Endothelial cell of umbilical vein (primary cell): Measurements from ENCODE around the gene PGA3. TPM values are rescaled to one million over a fixed set of nuclear protein-coding genes. Genes with fewer than 3 reads are reported as not detected.

ENCODE experiments used
- BruUV-seq: library from RNA; stranded (reverse); fragments of 400-500 nt; replicated peaks from 2 replicates; lab custom pipeline; 2021; lab: Mats Ljungman, UMichigan
- CTCF ChIA-PET: fragments of 300-600, 350-600 bp; sonication (Branson Sonifier 250); formaldehyde crosslinking; loops from one replicate; lab custom pipeline; 2021; ENCODE audit warnings: antibody characterized with exemption, inconsistent platforms; lab: Charles Lee
- POLR2A ChIA-PET: fragments of 300-600, 350-600 bp; sonication (Branson Sonifier 250); formaldehyde crosslinking; loops from one replicate; lab custom pipeline; 2021; ENCODE audit warnings: antibody characterized with exemption, inconsistent platforms; lab: Charles Lee
- DNase-seq: peaks from one replicate; pipeline ENCODE4 v3.0.0-alpha.2; 2011; ENCODE audit warnings: low read depth, low spot score
- FAIRE-seq: peaks from 2 replicates; lab custom pipeline; 2011; peaks lifted over from hg19 to GRCh38; lab: Jason Lieb, UNC
- H2AFZ ChIP-seq: 2 replicates; pipeline ENCODE4 v1.6.0; 2012; ENCODE audit warnings: low read depth, low read length, control low read depth, inconsistent platforms
- H3K27ac ChIP-seq: 2 replicates; pipeline ENCODE4 v1.5.1; 2011; ENCODE audit warnings: low read depth, mild to moderate bottlenecking, control low read depth, low read length, moderate library complexity; ENCODE audit not compliant: insufficient read depth
- H3K27me3 ChIP-seq, 2 experiments: 2 replicates each; pipeline versions ENCODE4 v1.6.0 to v1.6.1; 2011; ENCODE audit warnings: low read length in 2 of 2, mixed read lengths in 1 of 2; ENCODE audit not compliant: control insufficient read depth in 2 of 2, insufficient read depth in 2 of 2
- H3K36me3 ChIP-seq, 2 experiments: 2 replicates in 1 of 2; 3 replicates in 1 of 2; pipeline ENCODE4 v1.5.1; 2011; ENCODE audit warnings: low read length in 2 of 2, mild to moderate bottlenecking in 1 of 2, moderate library complexity in 1 of 2; ENCODE audit not compliant: control insufficient read depth in 2 of 2, insufficient read depth in 2 of 2; ENCODE audit errors: extremely low read depth in 1 of 2
- H3K4me1 ChIP-seq: 3 replicates; pipeline ENCODE4 v1.5.1; 2011; ENCODE audit warnings: mild to moderate bottlenecking, low read length; ENCODE audit not compliant: control insufficient read depth, insufficient read depth; ENCODE audit errors: extremely low read depth
- H3K4me2 ChIP-seq: 2 replicates; pipeline ENCODE4 v1.6.1; 2011; ENCODE audit warnings: low read length, control low read depth, mixed read lengths; ENCODE audit not compliant: insufficient read depth
- H3K4me3 ChIP-seq, 3 experiments: fragments of 200-600 bp in 1 of 3; sonication (generic), shearing (Covaris generic) in 1 of 3; replicated peaks in 1 of 3; 2 replicates each; pipeline ENCODE4 v1.5.1; 2011 to 2016; ENCODE audit warnings: control low read depth in 3 of 3, low read length in 3 of 3, mild to moderate bottlenecking in 2 of 3, inconsistent platforms in 1 of 3, low read depth in 1 of 3, moderate library complexity in 1 of 3; ENCODE audit not compliant: insufficient read depth in 1 of 3
- H3K79me2 ChIP-seq: 2 replicates; pipeline ENCODE4 v1.6.0; 2012; ENCODE audit warnings: low read length, inconsistent platforms; ENCODE audit not compliant: control insufficient read depth, insufficient read depth
- H3K9ac ChIP-seq: replicated peaks from 2 replicates; pipeline ENCODE3; 2011; ENCODE audit warnings: low read length, control low read depth; ENCODE audit not compliant: insufficient read depth; ENCODE audit errors: extremely low read depth
- H3K9me1 ChIP-seq: replicated peaks from 3 replicates; pipeline ENCODE4 v1.6.0; 2011; ENCODE audit warnings: mild to moderate bottlenecking, low read length; ENCODE audit not compliant: control insufficient read depth, insufficient read depth; ENCODE audit errors: extremely low read depth
- H3K9me3 ChIP-seq: replicated peaks from 2 replicates; pipeline ENCODE4 v1.5.1; 2012; ENCODE audit warnings: low read length, inconsistent platforms; ENCODE audit not compliant: control insufficient read depth, insufficient read depth
- H4K20me1 ChIP-seq: replicated peaks from 2 replicates; pipeline ENCODE3; 2011; ENCODE audit warnings: mild to moderate bottlenecking, low read length; ENCODE audit not compliant: control insufficient read depth, insufficient read depth; ENCODE audit errors: extremely low read depth
- EZH2 ChIP-seq: IDR thresholded peaks from 2 replicates; pipeline ENCODE4 v1.6.1; 2012; ENCODE audit warnings: borderline replicate concordance, low read depth, mild to moderate bottlenecking, moderate library complexity, low read length, inconsistent platforms; ENCODE audit not compliant: severe bottlenecking
- MYC ChIP-seq: IDR thresholded peaks from one replicate; pipeline ENCODE4 v1.6.1; 2011; ENCODE audit warnings: mild to moderate bottlenecking, low read depth, low read length
- POLR2AphosphoS5 ChIP-seq: IDR thresholded peaks from 2 replicates; pipeline ENCODE4 v1.6.1; 2012; ENCODE audit warnings: low read depth, mild to moderate bottlenecking, control low read depth, low read length, moderate library complexity; ENCODE audit not compliant: insufficient read depth
- dilution Hi-C: fragments of 300-500 bp; cut with MboI; formaldehyde crosslinking; loops from one replicate; pipeline ENCODE4 v1.15.0; 2019; ENCODE audit warnings: low sequenced_read_pairs; ENCODE audit not compliant: extremely low pct_ligation_motif_present
- intact Hi-C: fragments of 100-400 bp; cut with micrococcal nuclease; formaldehyde crosslinking; loops from one replicate; pipeline ENCODE4 v1.10.0; 2022
- polyA plus RNA-seq, 4 experiments: library from polyadenylated mRNA; depleted of rRNA in 3 of 4; stranded (reverse) in 3 of 4; unstranded in 1 of 4; fragments of >200 nt; gene quantifications; 2 replicates each; pipeline versions ENCODE4 v1.2.1 to v1.2.3, GENCODE V29; 2011 to 2012; ENCODE audit warnings: missing spikeins in 1 of 4
- total RNA-seq: library from RNA; stranded (reverse); gene quantifications from 2 replicates; pipeline ENCODE4 v1.2.3, GENCODE V29; 2021
- TF ChIP-seq, protein P1 (sequence below), 2 donors: IDR thresholded peaks; 1 replicate in 1 of 2; 2 replicates in 1 of 2; pipeline ENCODE4 v1.5.1; 2011; ENCODE audit warnings: low read length in 2 of 2, mild to moderate bottlenecking in 2 of 2, moderate library complexity in 2 of 2, control low read depth in 1 of 2, inconsistent platforms in 1 of 2, low read depth in 1 of 2; ENCODE audit not compliant: insufficient read depth in 1 of 2; ENCODE audit errors: extremely low read depth in 1 of 2
- TF ChIP-seq, protein P2 (sequence below): IDR thresholded peaks from 2 replicates; pipeline ENCODE4 v1.6.1; 2011; ENCODE audit not compliant: insufficient read depth, insufficient read length

PGA3 gene
- total and polyA plus RNA-seq, 2 donors (not counting 3 experiments of a cell fraction or from before 2014, with no cell fraction given), result not detected

DNA sequence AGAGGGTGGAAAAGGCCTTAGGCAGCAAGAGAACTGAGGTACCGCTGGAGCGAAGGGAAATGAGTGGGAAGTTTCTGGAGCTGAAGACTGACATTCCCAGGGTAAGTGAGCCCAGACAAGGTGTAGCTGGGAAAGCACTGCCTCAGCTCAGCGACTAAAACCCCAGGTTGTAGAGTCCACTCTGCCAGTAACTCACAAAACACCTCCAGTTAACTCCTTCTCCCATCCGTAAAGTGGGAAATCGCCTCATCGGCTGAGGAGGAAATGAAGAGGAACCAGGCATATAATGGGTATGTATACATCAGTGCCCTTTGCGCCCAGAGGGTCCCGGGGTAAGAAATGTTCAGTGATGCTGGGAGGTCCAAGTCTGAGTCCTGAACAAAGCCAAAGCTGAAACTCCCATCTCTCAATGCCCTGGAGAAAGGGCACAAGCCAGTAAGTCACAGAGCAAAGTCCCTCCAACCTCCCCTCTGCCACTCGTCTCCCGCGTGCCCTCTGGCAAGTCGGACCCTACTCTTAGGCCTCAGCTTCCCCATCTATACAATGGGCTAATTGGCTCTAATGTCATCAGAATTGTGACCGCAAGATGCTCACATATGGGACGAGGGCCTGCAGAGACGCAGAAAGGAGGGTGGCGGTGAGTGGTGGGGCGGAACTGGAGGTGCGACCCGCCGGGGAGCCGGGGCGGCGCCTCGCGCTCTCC is 42.7 kb upstream of the PGA3 start:
- peaks cover 30% of the 10 kb centered on the region for H3K4me1 ChIP-seq
- POLR2A ChIA-PET, result interaction anchor here (0.7 kb wide), 1 partner anchor 232 kb away, joined by 6 read pairs; no protein-coding TSS in a partner anchor
- intact Hi-C loops (loop anchor here (1.0 kb wide), 1 partner anchor 27 kb away; no protein-coding TSS in a partner anchor), dilution Hi-C loops (no loop called here)
- TF ChIP-seq, protein P1, sequence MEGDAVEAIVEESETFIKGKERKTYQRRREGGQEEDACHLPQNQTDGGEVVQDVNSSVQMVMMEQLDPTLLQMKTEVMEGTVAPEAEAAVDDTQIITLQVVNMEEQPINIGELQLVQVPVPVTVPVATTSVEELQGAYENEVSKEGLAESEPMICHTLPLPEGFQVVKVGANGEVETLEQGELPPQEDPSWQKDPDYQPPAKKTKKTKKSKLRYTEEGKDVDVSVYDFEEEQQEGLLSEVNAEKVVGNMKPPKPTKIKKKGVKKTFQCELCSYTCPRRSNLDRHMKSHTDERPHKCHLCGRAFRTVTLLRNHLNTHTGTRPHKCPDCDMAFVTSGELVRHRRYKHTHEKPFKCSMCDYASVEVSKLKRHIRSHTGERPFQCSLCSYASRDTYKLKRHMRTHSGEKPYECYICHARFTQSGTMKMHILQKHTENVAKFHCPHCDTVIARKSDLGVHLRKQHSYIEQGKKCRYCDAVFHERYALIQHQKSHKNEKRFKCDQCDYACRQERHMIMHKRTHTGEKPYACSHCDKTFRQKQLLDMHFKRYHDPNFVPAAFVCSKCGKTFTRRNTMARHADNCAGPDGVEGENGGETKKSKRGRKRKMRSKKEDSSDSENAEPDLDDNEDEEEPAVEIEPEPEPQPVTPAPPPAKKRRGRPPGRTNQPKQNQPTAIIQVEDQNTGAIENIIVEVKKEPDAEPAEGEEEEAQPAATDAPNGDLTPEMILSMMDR (IDR thresholded peaks at IDR 0.05; ENCODE audit: extremely low read depth in 1 of 2, insufficient read depth in 1 of 2, low read depth in 1 of 2, low read length in 2 of 2), result no peak
- TF ChIP-seq POLR2AphosphoS5 (no peak), MYC (no peak), EZH2 (no peak)
- TF ChIP-seq, protein P2, sequence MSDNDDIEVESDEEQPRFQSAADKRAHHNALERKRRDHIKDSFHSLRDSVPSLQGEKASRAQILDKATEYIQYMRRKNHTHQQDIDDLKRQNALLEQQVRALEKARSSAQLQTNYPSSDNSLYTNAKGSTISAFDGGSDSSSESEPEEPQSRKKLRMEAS, result no peak
- H3K4me3 ChIP-seq, result peak overlapping the region; percentile 13 to 86 (median 73)
- H4K20me1 ChIP-seq, result no peaks in the 10 kb centered on the region
- no peaks in the 10 kb centered on the region for H3K9me3 ChIP-seq
- H2AFZ ChIP-seq, result peak overlapping the region; percentile 68
- CTCF ChIA-PET, result interaction anchor here (3.2 kb wide), 1 partner anchor 11 kb away, joined by 12 read pairs; no protein-coding TSS in a partner anchor
- no peaks in the 10 kb centered on the region for H3K9me1 ChIP-seq
- DNase-seq (peak; percentile 72), FAIRE-seq (peak; percentile 42)
- peak overlapping the region; percentile 69 for H3K9ac ChIP-seq
- H3K36me3 ChIP-seq, result no peaks in the 10 kb centered on the region
- H3K79me2 ChIP-seq, result peaks cover 27% of the 10 kb centered on the region
- BruUV-seq, result TSS peak; percentile 28
- peak overlapping the region; percentile 80 for H3K4me2 ChIP-seq
- H3K27me3 ChIP-seq, result no peaks in the 10 kb centered on the region
- H3K27ac ChIP-seq, result no peak overlapping the region
